Activated naive CD8-positive, alpha-beta T cell treated with anti-CD3 and anti-CD28 coated beads, Interleukin-2, amount 50 U/mL, for 24 hours (primary cell): ENCODE measurements around the gene ADNP.
A peak's percentile ranks its signal among the peaks of the same experiment; 100 is the strongest.
"Not testable (repeated sequence)": the region's sequence is repeated elsewhere in the genome, so short reads cannot be mapped to it uniquely, and the experiment has no call there.

Experiments used
- ATAC-seq: fragments of 150-1000 bp; cut with Tn5 transposase; one replicate; pipeline ENCODE4 v1.10.0; 2021
- DNase-seq: peaks from one replicate; pipeline ENCODE4 v3.0.0; 2021
- H3K27ac Mint-ChIP-seq: one replicate; pipeline ENCODE4 v1.8.0; 2021; ENCODE audit warnings: mild to moderate bottlenecking, mixed read lengths
- H3K27me3 Mint-ChIP-seq: one replicate; pipeline ENCODE4 v1.8.0; 2021; ENCODE audit warnings: mixed read lengths
- H3K36me3 Mint-ChIP-seq: one replicate; pipeline ENCODE4 v1.8.0; 2021; ENCODE audit warnings: low read depth, mixed read lengths
- H3K4me1 Mint-ChIP-seq: one replicate; pipeline ENCODE4 v1.8.0; 2021; ENCODE audit warnings: mixed read lengths
- H3K4me3 Mint-ChIP-seq: one replicate; pipeline ENCODE4 v1.8.0; 2021; ENCODE audit warnings: mild to moderate bottlenecking, moderate library complexity, mixed read lengths
- H3K9me3 Mint-ChIP-seq: one replicate; pipeline ENCODE4 v1.8.0; 2021; ENCODE audit warnings: mixed read lengths

ADNP gene

DNA sequence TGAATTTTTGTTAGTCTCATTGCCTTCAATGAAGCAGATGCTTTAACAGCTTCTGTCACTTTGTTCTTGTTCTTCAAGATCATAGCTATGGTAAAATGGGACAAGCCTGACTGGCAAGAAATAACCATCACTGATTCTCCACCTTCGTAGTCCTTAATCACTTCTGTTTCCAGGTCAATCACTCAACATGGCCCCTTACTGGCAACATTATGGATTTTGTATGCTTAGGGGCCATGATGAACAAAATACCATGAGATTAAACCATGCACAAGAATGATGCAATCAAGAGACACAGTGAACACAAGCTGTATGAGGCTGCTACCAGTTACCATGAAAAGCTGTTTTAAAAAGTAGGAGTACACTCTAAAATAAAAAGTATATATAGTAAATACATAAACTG lies 32.8 kb downstream of the ADNP start:
- no peak for ATAC-seq
- peak overlapping the region; percentile 43 for H3K27ac Mint-ChIP-seq
- DNase-seq: no peak
- H3K36me3 Mint-ChIP-seq: peaks cover 64% of the 10 kb centered on the region
- peaks cover 12% of the 10 kb centered on the region for H3K4me1 Mint-ChIP-seq
- H3K9me3 Mint-ChIP-seq: no peaks in the 10 kb centered on the region
- H3K4me3 Mint-ChIP-seq: no peak overlapping the region
- H3K27me3 Mint-ChIP-seq: no peaks in the 10 kb centered on the region

DNA sequence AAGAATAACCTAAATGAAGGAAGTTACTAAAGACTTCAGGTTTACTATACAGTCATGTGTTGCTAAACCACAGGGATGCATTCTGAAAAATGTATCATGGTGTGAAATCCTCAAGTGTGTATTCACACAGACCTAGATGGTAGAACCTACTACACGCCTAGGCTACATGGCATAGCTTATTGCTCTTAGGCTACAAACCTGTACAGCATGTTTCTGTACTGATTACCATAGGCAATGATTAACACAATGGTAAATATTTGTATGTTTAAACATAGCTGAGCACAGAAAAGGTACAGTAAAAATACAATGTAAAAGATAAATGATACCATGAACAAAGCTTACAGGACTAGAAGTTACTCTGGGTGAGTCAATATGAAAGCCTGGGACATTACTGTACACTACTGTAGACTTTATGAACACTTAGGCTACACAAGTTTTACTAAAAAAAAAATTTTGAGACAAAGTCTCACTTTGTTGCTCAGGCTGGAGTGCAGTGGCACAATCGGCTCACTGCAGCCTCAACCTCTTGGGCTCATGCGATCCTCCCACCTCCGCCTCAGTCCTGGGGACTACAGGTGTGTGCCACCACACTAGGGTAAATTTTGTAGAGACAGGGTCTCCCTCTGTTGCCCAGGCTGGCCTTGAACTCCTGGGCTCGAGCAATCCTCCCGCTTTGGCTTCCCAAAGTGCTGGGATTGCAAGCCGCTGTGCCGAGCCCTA lies 36.0 kb downstream of the ADNP start:
- ATAC-seq (no peak), DNase-seq (no peak)
- H3K4me3 Mint-ChIP-seq: no peak overlapping the region
- H3K27ac Mint-ChIP-seq: no peak overlapping the region
- peaks cover 29% of the 10 kb centered on the region for H3K4me1 Mint-ChIP-seq
- H3K9me3 Mint-ChIP-seq: no peaks in the 10 kb centered on the region
- H3K36me3 Mint-ChIP-seq: peaks cover 67% of the 10 kb centered on the region
- H3K27me3 Mint-ChIP-seq: no peaks in the 10 kb centered on the region

DNA sequence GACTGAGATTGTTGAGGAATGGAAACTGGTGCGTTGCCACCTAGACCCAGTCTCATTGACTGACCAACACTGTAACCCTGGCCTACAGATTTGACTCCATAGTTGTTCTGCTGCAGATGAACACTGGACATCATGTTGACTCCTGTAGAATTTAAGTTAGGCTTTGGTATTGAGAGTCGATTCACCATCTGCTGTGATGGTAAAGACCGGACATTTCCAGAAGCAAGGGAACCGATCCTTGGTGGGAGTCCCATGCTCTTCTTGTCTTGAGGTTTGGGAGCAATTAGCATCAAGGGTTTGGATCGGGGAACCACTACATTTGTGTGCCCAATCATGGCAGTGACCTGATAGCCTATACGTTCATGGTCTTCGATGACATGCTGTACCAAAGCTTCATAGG lies 37.6 kb downstream of the ADNP start:
- Mint-ChIP-seq H3K4me3 (no peak overlapping the region), H3K36me3 (peaks cover 70% of the 10 kb centered on the region), H3K9me3 (no peaks in the 10 kb centered on the region), H3K27ac (peak overlapping the region; percentile 84), H3K27me3 (no peaks in the 10 kb centered on the region), H3K4me1 (peaks cover 29% of the 10 kb centered on the region)
- ATAC-seq (no peak), DNase-seq (no peak)

DNA sequence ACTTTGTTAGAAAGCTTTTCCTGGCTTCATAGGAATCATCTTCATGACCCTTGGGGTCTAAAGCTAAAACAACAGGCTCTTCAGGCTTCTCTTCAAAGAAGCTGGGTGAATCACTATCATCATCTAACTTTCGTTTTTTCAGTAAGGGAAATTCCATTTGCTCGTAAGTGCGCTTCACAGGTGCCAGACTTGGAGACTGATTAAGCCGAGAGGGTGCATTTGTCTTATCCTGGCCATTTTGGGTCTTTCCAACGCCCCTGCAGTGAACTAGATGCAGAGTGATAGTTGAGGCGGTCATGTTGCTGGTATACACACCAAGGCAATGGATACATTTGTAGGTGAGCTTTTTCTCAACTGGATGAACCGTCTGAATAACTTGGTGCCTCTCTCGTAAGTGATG lies 38.8 kb downstream of the ADNP start:
- no peak for ATAC-seq
- H3K27me3 Mint-ChIP-seq: no peaks in the 10 kb centered on the region
- no peaks in the 10 kb centered on the region for H3K9me3 Mint-ChIP-seq
- DNase-seq: no peak
- H3K27ac Mint-ChIP-seq: peak overlapping the region; percentile 53
- peaks cover 29% of the 10 kb centered on the region for H3K4me1 Mint-ChIP-seq
- peaks cover 63% of the 10 kb centered on the region for H3K36me3 Mint-ChIP-seq
- no peak overlapping the region for H3K4me3 Mint-ChIP-seq

DNA sequence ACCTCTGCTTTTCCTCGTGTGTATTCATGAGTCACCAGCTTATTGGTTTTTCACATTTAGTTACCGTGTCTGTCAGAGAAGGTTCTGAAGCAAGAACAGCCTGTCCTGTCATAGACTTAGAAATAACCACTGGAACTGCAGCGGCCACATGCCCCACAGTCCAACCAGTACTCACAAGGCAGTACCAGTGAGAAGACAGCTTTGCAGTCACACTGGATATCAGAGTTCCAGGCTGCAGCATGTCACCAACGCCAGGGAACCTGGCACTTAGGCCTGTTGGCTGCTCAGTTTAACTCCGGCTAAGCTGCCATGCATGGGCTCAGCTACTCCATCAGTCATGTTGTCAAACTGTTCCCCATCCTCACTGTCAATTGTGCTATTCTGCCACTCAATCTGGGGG lies 40.1 kb downstream of the ADNP start:
- H3K9me3 Mint-ChIP-seq: no peaks in the 10 kb centered on the region
- ATAC-seq: no peak
- H3K36me3 Mint-ChIP-seq: peaks cover 61% of the 10 kb centered on the region
- H3K27ac Mint-ChIP-seq: peak overlapping the region; percentile 53
- DNase-seq: no peak
- no peak overlapping the region for H3K4me3 Mint-ChIP-seq
- no peaks in the 10 kb centered on the region for H3K27me3 Mint-ChIP-seq
- H3K4me1 Mint-ChIP-seq: peaks cover 24% of the 10 kb centered on the region

DNA sequence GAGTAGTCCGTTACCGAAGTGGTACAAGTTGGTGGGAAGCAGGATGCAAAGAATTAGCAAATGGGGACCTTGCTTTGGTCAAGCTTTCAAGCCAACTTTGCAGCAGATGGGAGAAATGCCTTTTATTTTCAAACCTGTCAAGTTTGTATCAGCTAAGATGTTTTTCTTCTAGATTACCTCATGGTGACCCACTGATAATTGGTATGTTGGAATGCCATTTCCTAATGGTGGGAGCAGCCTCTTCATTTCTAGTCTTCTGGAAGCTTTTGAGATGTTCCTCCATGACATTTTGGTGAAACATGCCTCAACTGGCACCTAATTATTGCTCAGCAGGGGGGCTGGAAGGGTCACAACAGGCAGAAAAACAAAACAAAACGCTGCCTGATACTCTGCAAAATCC lies 43.7 kb downstream of the ADNP start:
- H3K9me3 Mint-ChIP-seq: no peaks in the 10 kb centered on the region
- peaks cover 42% of the 10 kb centered on the region for H3K36me3 Mint-ChIP-seq
- no peak overlapping the region for H3K27ac Mint-ChIP-seq

DNA sequence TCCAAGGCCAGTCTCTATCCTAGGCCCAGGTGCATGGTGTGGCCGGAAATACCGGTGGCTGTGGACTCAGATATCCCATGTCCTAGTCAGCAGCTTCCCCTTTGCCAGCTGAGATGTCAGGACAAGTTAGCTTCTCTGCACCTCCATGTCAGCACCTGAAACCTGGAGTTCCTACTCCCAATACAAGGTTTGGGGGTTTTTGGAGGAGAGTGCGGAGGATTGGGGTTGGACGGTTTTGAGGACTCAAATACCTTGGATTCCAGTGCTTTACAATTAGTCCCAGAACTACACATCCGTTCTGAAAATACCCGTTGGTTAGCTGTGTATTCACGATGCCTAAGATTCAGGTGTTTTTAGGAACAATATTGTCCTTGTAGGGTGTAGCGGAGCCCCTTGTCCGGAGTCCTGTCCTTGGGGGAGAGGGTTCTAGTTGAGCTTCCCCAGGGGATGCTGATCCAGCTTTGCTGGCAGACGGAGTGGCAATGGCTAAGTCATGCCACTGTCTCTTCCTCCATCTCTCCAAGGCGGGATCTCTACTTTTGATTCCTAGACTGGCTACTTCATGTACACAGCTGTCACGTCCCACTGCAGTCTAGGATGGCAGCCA lies 45.0 kb downstream of the ADNP start:
- peaks cover 32% of the 10 kb centered on the region for H3K36me3 Mint-ChIP-seq
- no peak overlapping the region for H3K27ac Mint-ChIP-seq
- no peaks in the 10 kb centered on the region for H3K9me3 Mint-ChIP-seq
- no peak overlapping the region for H3K4me3 Mint-ChIP-seq
- ATAC-seq (no peak), DNase-seq (no peak)
- peaks cover under 1% of the 10 kb centered on the region for H3K4me1 Mint-ChIP-seq
- H3K27me3 Mint-ChIP-seq: no peaks in the 10 kb centered on the region

More for the DNA sequence above, 43.7 kb downstream of the ADNP start:
- ATAC-seq (no peak), DNase-seq (no peak)
- Mint-ChIP-seq H3K4me1 (peaks cover 13% of the 10 kb centered on the region), H3K4me3 (no peak overlapping the region), H3K27me3 (no peaks in the 10 kb centered on the region)

DNA sequence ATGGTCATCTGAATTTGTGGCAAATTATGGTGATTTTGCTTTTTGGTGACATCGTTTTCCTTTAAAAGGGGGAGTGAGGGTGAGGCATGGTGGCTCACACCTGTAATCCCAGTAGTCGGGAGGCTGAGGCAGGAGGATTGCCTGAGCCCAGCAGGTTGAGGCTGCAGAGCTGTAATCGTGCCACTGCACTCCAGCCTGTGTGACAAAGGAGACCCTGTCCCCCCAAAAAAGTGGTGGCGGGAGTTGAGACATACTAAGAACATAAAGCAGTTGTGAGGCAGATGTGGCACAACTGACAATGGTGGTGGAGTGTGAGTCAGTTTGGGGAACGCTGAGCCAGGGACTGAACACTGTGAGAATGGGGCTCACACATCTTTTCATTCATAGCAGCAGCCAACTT lies 45.5 kb downstream of the ADNP start:
- H3K36me3 Mint-ChIP-seq: peaks cover 31% of the 10 kb centered on the region
- no peak overlapping the region for H3K4me3 Mint-ChIP-seq
- no peaks in the 10 kb centered on the region for H3K4me1 Mint-ChIP-seq
- ATAC-seq (no peak), DNase-seq (no peak)
- H3K27me3 Mint-ChIP-seq: no peaks in the 10 kb centered on the region
- H3K27ac Mint-ChIP-seq: no peak overlapping the region
- H3K9me3 Mint-ChIP-seq: no peaks in the 10 kb centered on the region

DNA sequence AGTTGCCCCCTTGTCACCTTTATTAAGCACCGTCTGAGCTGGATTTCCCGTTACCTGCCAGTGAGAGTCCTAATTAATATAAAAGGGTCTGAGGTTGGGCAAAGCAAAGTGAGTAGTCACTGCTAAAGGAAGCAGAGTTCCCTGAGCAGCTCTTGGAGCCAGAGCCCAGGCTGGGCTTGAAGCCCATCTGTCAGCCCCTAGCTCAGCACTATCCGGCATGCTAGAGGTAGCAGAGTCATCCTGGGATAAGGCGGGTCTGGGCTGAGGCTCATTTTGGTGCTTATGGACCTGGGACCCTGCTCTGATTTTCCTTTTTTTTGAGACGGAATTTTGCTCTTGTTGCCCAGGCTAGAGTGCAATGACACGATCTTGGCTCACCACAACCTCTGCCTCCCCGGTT lies 46.2 kb downstream of the ADNP start:
- H3K27me3 Mint-ChIP-seq: no peaks in the 10 kb centered on the region
- ATAC-seq: no peak

DNA sequence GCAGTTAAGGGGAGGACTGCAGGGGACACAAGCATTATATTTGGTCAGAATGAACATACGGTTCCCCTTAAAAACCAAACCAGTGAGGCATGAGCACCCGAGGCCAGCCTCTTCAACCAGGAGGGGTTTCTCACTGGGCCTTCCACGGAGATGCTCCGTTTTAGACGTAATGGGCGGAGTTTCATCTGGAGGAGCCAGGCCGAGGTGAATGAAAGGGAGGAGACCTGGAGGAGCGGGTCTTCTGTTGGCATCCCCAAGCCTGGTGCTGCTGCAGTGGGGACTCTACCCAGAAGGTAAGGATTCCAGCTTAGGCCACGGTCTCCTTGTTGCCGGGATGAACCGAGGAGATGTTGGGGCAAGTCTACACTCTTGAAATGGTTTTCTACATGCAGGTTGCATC lies 47.4 kb downstream of the ADNP start:
- no peaks in the 10 kb centered on the region for H3K4me1 Mint-ChIP-seq
- no peaks in the 10 kb centered on the region for H3K9me3 Mint-ChIP-seq
- H3K27ac Mint-ChIP-seq: no peak overlapping the region
- H3K27me3 Mint-ChIP-seq: no peaks in the 10 kb centered on the region
- H3K4me3 Mint-ChIP-seq: no peak overlapping the region
- no peak for ATAC-seq
- H3K36me3 Mint-ChIP-seq: peaks cover 15% of the 10 kb centered on the region
- no peak for DNase-seq

More for the DNA sequence above, 46.2 kb downstream of the ADNP start:
- DNase-seq: no peak
- no peak overlapping the region for H3K27ac Mint-ChIP-seq
- peaks cover 26% of the 10 kb centered on the region for H3K36me3 Mint-ChIP-seq
- no peaks in the 10 kb centered on the region for H3K4me1 Mint-ChIP-seq
- no peak overlapping the region for H3K4me3 Mint-ChIP-seq
- no peaks in the 10 kb centered on the region for H3K9me3 Mint-ChIP-seq

DNA sequence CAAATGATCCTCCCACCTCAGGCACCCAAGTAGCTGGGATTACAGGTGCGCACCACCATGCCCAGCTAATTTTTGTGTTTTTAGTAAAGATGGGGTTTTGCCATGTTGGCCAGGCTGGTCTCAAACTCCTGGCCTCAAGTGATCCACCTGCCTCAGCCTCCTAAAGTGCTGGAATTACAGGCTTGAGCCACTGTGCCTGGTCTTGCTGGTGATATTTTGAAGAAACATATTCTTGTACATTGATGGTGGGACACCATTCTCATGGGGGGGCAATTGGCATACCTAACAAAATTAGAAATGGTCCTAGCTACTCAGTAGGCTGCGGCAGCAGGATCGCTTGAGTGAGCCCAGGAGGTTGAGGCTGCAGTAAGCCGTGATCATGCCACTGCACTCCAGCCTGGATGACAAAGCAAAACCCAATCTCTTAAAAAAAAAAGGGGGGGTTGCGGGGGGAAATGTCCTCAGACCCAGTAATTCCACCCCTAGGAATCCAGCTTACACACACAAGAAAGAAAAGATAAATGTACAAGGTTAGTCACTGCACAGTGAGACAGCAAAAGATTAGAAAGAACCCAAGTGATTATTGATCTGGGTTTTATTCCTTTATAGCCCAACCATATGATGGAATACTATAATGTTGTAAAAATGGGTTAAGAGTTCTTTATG lies 49.3 kb downstream of the ADNP start:
- not testable (repeated sequence) for H3K9me3 Mint-ChIP-seq, ATAC-seq, H3K27ac Mint-ChIP-seq, H3K27me3 Mint-ChIP-seq, DNase-seq, H3K36me3 Mint-ChIP-seq, H3K4me1 Mint-ChIP-seq, H3K4me3 Mint-ChIP-seq

DNA sequence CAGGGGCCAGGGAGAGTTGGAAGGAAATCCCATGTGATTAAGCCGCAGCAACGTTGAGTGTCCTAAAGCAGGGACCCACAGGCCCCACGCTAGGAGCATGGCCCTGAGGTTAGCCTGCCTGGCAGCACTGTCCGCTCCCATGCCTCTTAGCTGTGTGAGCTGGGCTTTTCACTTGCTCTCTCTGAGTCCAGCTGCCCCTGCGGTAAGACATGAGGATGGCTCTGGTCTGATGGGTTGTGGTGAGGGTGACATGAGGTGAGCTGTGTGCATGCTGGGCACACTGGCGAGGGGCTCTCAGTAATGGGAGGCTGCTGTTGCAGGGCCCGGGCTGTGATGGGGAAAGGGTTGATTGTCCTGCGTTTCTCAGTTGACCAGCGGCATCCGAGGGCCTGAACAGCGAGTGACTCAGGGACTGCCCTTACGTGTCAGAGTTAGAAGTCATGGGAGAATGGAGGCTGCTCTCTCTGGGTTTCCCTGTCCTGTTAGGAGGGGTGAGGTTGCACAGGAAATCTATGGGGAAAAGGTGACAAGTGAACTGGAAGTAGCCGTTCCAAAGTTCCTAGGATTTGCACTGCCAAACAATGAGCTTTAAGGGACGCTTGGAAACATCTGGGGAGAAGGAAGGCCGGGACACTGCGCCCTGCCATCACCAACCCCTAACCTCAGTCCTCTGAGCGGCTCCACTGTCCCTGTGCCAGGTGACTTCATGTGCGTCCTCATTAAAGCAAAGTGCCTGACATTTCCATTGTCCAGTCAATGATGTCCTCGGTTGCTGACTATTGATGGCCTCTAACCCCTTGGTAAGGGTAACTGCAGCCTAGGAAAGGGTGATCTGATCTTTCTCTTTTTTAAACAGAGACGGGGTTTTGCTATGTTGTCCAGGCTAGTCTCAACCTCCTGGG lies 51.3 kb downstream of the ADNP start:
- Mint-ChIP-seq H3K27me3 (no peaks in the 10 kb centered on the region), H3K36me3 (peaks cover 8% of the 10 kb centered on the region), H3K27ac (no peak overlapping the region), H3K4me1 (no peaks in the 10 kb centered on the region), H3K4me3 (no peak overlapping the region), H3K9me3 (no peaks in the 10 kb centered on the region)
- peak; percentile 15 for ATAC-seq
- no peak for DNase-seq

DNA sequence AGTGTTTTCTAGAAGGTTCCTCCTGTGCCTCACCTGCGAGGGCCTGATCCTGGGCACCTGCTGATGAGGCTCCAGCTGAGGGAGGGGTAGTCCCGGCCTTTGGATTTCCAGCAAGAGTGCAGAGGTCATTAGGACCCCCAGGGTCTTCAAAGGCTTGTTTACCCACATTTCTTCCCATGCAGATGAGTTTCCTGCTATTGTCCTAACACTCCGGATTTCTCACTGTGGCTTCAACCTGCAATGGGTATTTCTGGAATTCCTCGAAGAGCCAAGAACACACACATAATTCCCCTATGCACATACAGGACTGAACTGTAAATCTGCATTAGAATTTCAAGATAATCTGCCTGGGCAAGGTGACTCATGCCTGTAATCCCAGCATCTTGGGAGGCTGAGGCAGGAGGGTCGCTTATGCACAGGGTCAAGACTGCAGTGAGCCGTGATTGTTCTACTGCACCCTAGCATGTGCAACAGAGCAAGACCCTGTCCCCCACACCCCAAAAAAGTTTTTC lies 53.9 kb downstream of the ADNP start:
- ATAC-seq: no peak
- no peaks in the 10 kb centered on the region for H3K27me3 Mint-ChIP-seq
- peaks cover 4% of the 10 kb centered on the region for H3K36me3 Mint-ChIP-seq

DNA sequence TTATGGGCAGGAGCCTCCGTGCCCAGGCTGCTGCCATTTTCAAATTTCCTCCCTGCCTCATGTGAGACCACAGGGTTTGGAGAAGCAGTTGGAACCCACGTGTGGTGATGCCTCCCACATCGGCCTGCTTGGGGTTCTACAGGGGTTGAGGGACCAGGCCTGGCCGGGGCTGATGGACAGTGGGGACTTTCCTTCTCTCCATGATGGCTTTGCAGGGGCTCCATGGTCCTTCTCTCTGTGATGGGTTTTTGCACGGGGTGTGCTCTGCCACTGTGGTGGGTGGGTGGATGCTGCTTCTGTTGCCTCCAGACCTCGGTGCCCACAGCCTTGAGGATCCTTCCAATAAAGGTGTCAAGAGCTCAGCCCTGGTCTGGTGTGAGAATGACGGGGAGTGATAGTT lies 54.4 kb downstream of the ADNP start:
- no peak overlapping the region for H3K27ac Mint-ChIP-seq
- ATAC-seq: no peak
- H3K27me3 Mint-ChIP-seq: no peaks in the 10 kb centered on the region
- H3K9me3 Mint-ChIP-seq: no peaks in the 10 kb centered on the region
- H3K4me3 Mint-ChIP-seq: no peak overlapping the region
- H3K36me3 Mint-ChIP-seq: peaks cover 2% of the 10 kb centered on the region
- H3K4me1 Mint-ChIP-seq: no peaks in the 10 kb centered on the region
- no peak for DNase-seq

More for the DNA sequence above, 53.9 kb downstream of the ADNP start:
- Mint-ChIP-seq H3K9me3 (no peaks in the 10 kb centered on the region), H3K27ac (no peak overlapping the region), H3K4me3 (no peak overlapping the region), H3K4me1 (no peaks in the 10 kb centered on the region)
- DNase-seq: no peak
